ENCODE measurements around the gene C6orf136.

The C6orf136 gene

DNA sequence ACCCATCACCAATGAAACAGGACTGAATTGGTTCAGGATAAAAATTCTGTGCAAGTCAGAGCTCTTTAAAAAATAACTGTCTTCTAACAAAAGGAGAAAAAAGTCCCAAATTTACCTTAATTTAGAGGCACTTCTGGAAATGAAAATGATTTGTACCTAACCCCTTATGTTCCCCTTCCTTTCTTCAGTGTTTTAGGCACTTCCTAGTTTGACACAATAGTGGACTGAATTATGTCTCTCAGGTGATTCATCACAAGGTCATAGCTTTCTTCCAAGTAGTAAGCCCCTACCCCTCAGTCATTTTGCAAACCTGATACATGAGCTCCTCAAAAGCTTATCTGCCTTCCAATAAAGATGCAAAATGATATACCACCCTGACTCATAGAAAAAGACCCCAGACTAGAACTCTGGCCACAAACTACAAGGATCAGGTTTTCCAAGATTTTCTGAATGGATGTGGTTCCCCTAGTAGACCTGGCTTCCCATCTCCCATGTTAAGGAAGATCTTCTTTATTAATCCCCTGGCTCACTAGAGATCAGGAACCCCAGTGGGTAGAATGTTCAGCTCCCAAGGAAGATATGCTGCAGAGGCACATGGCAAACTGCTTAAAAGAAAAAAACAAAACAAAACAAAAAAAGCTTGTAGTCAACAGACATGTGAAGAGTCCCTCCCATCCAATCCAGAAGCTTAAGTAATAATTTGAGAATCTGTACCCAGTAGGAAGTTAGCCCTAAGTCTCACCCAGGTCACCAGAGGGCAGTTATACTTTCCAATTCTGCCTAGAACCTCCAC lies 33.5 kb upstream of the C6orf136 start:
- Mint-ChIP-seq H3K36me3 (peaks cover 97% of the 10 kb centered on the region), H3K9me3 (no peaks in the 10 kb centered on the region), H3K4me1 (peaks cover 82% of the 10 kb centered on the region), H3K4me3 (peak overlapping the region; percentile 87), H3K27ac (peak overlapping the region; percentile 100)
- ATAC-seq (no peak), DNase-seq (ENCODE audit: low spot score in 2 of 2) (no peak)

GRCh38 chr6:30614044-30614842 lies 32.7 kb upstream of the C6orf136 start:
- peaks cover 97% of the 10 kb centered on the region for H3K36me3 Mint-ChIP-seq
- no peaks in the 10 kb centered on the region for H3K9me3 Mint-ChIP-seq
- ATAC-seq (no peak), DNase-seq (ENCODE audit: low spot score in 2 of 2) (no peak)
- peaks cover 82% of the 10 kb centered on the region for H3K4me1 Mint-ChIP-seq
- H3K4me3 Mint-ChIP-seq: peak overlapping the region; percentile 87
- peak overlapping the region; percentile 100 for H3K27ac Mint-ChIP-seq

GRCh38 chr6:30614843-30615218 lies 32.1 kb upstream of the C6orf136 start:
- ATAC-seq: peak; percentile 72
- Mint-ChIP-seq H3K4me1 (peaks cover 80% of the 10 kb centered on the region), H3K9me3 (no peaks in the 10 kb centered on the region), H3K36me3 (peaks cover 97% of the 10 kb centered on the region), H3K27ac (peak overlapping the region; percentile 100), H3K4me3 (peak overlapping the region; percentile 87)
- DNase-seq (ENCODE audit: low spot score in 2 of 2): peak; percentile 53 to 85

DNA sequence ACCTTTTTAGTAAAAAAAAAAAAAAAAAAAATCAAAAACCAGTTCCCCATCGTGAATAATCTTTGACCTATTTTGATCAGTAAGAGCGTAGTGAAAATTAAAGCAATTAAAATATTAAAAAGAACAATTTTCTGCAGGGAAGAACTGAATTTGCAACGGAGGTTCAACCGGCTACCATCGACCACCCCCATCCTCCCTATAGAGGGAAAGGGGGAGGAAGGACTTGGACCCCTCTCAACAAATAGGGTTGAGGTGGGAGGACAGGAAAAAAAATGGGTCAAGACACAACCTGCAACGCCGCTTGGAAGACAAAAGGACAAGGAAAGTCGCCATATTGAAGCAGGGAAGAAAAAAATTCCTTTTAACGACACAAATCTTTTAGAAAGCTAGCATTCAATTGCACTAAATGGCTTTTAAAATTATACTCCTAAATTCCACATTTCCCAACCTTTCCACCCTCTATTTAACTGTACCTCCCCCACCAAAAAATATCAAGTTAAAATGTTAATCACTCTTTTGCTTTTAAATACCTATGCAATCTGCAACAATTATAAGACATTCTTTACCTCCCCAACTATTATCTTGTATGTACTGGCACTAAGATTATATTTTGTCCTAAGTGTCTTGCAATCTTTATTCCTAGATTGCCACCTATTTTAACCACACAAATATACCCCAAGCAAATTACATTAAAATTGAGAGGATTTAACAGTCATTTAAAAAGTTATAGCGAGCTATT lies 31.5 kb upstream of the C6orf136 start:
- H3K4me1 Mint-ChIP-seq: peaks cover 77% of the 10 kb centered on the region
- H3K4me3 Mint-ChIP-seq: peak overlapping the region; percentile 87
- H3K27ac Mint-ChIP-seq: peak overlapping the region; percentile 100
- peaks cover 97% of the 10 kb centered on the region for H3K36me3 Mint-ChIP-seq
- H3K9me3 Mint-ChIP-seq: no peaks in the 10 kb centered on the region
- peak; percentile 13 to 74 for DNase-seq (ENCODE audit: low spot score in 2 of 2)
- no peak for ATAC-seq

- H3K4me3 Mint-ChIP-seq: peak overlapping the region; percentile 87
- ATAC-seq (no peak), DNase-seq (ENCODE audit: low spot score in 2 of 2) (peak; percentile 18 to 71)
- peak overlapping the region; percentile 100 for H3K27ac Mint-ChIP-seq
- H3K9me3 Mint-ChIP-seq: no peaks in the 10 kb centered on the region
- peaks cover 71% of the 10 kb centered on the region for H3K4me1 Mint-ChIP-seq
- H3K36me3 Mint-ChIP-seq: peaks cover 97% of the 10 kb centered on the region
Measured at GRCh38 chr6:30615958-30616810, 30.7 kb upstream of the C6orf136 start.

DNA sequence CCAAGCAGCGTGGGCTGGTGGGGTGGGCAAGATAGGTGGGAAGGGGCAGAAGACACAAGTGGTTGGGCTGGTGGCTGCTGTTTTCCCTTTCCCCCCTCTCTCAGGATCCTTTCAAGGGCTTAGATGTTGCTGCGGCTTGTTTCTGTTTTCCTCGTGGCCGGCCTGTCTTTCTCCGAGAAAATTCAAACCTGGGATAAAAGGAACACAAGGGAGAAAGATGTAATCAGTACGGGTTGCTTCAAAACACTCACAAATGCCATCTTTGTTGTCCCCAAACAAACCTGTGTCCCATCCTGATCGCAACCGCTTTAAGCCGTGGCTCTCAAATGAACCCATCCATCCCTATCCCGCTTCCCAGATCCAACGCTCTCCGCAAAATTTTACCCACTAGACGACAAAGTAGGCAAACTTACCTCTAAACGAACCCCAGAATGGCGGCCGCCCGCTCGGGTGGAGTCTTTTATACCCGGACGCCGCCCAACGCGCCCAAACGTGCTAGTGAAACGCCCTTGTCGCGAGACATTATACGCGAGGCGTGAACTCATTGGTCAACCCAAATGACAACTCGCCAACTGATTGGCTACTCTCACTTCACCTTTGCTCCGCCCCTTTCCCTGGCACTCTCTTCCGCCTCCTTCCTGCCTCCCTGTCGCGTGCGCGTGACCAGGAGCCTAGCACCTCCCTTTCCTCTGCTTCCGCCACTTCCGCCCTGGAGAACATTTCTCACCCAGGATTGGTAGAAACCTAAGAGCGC lies 29.9 kb upstream of the C6orf136 start, which contains the start of gene PPP1R10:
TSS of gene PPP1R10 (minus strand) at position 433 of the 754 bp plus-strand sequence. CDS start 7,299 bp downstream, outside the sequence.
- H3K4me3 Mint-ChIP-seq: peak within 1 kb of the TSS; percentile 87
- H3K36me3 Mint-ChIP-seq: peaks cover 97% of the 10 kb centered on the region
- ATAC-seq (peak; percentile 85), DNase-seq (ENCODE audit: low spot score in 2 of 2) (peak; percentile 92 to 98)
- H3K27ac Mint-ChIP-seq: peak within 1 kb of the TSS; percentile 100
- no peaks in the 10 kb centered on the region for H3K9me3 Mint-ChIP-seq
- H3K4me1 Mint-ChIP-seq: peaks cover 63% of the 10 kb centered on the region

- ATAC-seq: peak; percentile 87
- Mint-ChIP-seq H3K27ac (peak within 1 kb of the TSS; percentile 100), H3K4me1 (peaks cover 59% of the 10 kb centered on the region), H3K36me3 (peaks cover 100% of the 10 kb centered on the region), H3K4me3 (peak within 1 kb of the TSS; percentile 87), H3K9me3 (no peaks in the 10 kb centered on the region)
- peak; percentile 86 to 98 for DNase-seq (ENCODE audit: low spot score in 2 of 2)
Measured at GRCh38 chr6:30617565-30618269, 29.2 kb upstream of the C6orf136 start, which contains the start of gene MRPS18B. Gene MRPS18B (plus strand): TSS chr6:30617840. CDS start chr6:30617866, 26 bp downstream.

DNA sequence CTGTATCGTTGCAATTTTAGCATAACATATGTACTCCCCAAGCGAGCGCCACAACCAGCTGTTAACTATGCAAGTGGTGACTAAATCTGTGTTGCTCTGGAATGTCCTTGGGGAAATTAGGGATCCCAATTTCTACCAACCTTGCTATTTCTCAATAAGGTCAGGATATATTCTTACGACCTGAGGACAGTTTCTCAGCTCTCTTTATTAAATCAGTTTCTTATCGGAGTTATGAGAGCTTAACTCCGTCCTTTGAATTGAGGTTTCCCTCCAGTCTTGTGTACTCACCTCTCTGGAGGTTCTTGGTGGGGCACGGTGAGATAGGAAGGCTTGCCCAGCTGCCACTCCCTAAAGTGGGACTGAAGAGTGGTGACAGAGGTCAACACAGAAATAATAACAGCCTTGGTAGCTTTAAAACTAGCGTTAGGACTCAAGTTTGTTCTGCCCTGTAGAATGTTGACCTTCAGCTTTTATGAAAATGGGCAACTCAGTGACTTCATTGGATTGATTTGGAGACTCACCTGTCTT lies 28.6 kb upstream of the C6orf136 start:
- Mint-ChIP-seq H3K36me3 (peaks cover 100% of the 10 kb centered on the region), H3K4me1 (peaks cover 52% of the 10 kb centered on the region), H3K4me3 (peak overlapping the region; percentile 87), H3K27ac (peak overlapping the region; percentile 100), H3K9me3 (no peaks in the 10 kb centered on the region)
- no peak for ATAC-seq
- DNase-seq (ENCODE audit: low spot score in 2 of 2): no peak

DNA sequence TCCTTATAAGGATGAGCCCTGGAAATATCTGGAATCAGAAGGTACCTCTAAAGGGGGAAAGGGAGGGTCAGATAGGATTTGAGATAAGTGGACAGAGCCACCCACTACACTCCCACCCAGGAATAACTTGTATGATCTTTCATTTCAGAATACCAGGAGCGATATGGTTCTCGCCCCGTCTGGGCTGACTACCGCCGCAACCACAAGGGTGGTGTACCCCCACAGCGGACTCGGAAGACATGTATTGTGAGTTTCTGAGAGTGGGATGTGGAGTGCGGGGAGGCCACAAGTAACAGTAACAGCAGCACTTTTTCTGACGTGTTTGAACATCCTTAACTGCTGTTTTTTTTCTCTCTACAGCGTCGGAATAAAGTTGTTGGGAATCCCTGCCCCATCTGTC lies 27.4 kb upstream of the C6orf136 start:
- ATAC-seq (no peak), DNase-seq (ENCODE audit: low spot score in 2 of 2) (no peak)
- H3K27ac Mint-ChIP-seq: peak overlapping the region; percentile 100
- H3K4me1 Mint-ChIP-seq: peaks cover 40% of the 10 kb centered on the region
- peak overlapping the region; percentile 87 for H3K4me3 Mint-ChIP-seq
- no peaks in the 10 kb centered on the region for H3K9me3 Mint-ChIP-seq
- H3K36me3 Mint-ChIP-seq: peaks cover 100% of the 10 kb centered on the region

DNA sequence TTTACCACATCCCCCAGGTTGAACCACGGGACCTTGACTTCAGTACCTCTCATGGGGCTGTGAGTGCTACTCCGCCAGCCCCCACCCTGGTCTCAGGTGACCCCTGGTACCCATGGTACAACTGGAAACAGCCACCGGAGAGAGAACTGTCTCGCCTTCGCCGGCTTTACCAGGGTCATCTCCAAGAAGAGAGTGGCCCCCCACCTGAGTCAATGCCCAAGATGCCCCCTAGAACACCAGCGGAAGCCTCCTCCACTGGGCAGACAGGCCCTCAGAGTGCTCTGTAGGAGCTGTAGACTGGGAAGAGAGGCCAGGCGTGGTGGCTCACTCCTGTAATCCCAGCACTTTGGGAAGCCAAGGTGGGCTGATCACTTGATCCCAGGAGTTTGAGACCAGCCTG lies 21.4 kb upstream of the C6orf136 start:
- Mint-ChIP-seq H3K9me3 (no peaks in the 10 kb centered on the region), H3K4me3 (peak overlapping the region; percentile 88), H3K36me3 (peaks cover 94% of the 10 kb centered on the region), H3K4me1 (peaks cover 32% of the 10 kb centered on the region), H3K27ac (peak overlapping the region; percentile 89)
- DNase-seq (ENCODE audit: low spot score in 2 of 2): no peak
- ATAC-seq: no peak

- ATAC-seq: peak; percentile 98
- Mint-ChIP-seq H3K4me3 (peak within 1 kb of the TSS; percentile 88), H3K4me1 (peaks cover 32% of the 10 kb centered on the region), H3K9me3 (no peaks in the 10 kb centered on the region), H3K27ac (peak within 1 kb of the TSS; percentile 89), H3K36me3 (peaks cover 94% of the 10 kb centered on the region)
- DNase-seq (ENCODE audit: low spot score in 2 of 2): peak; percentile 68 to 91
Measured at GRCh38 chr6:30626484-30627366, 20.2 kb upstream of the C6orf136 start, which contains the start of gene ATAT1. Gene ATAT1 (plus strand): TSS chr6:30626874.

DNA sequence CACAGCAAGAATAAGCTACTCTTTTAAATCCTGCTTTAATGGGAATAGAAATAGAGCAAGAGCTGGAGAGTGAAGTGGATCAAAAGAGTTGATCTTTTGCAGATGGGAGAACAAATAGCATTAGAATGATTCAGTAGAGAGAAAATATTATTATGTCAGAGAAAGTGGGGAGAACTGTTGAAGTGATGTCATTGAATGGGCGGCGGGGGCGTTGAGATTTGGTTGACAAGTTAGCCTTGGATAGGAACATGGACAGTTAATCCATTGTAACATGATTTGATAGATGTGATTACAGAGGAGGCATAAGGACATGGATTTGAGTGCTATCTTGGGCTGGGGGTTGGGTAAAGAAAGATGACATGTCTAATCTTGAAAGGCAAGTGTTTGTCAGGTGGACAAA lies 11.1 kb upstream of the C6orf136 start:
- Mint-ChIP-seq H3K4me3 (no peak overlapping the region), H3K9me3 (no peaks in the 10 kb centered on the region), H3K27ac (no peak overlapping the region), H3K4me1 (peaks cover 1% of the 10 kb centered on the region), H3K36me3 (peaks cover 51% of the 10 kb centered on the region)
- DNase-seq (ENCODE audit: low spot score in 2 of 2): no peak
- ATAC-seq: no peak

Data from stimulated activated effector memory CD8-positive, alpha-beta T cell treated with anti-CD3 and anti-CD28 coated beads, Interleukin-12 subunit alpha, Interleukin-12 subunit beta, amount 100 ng/mL, for 72 hours (primary cell).